GM13976 (cell line): ENCODE measurements around the gene BTBD17.

Experiments used
- DNase-seq: peaks from one replicate; pipeline ENCODE4 v3.0.0; 2012; ENCODE audit warnings: low spot score
- in situ Hi-C: fragments of 300-500 bp; cut with MboI; formaldehyde crosslinking; loops from one replicate; pipeline ENCODE4 v1.12.0; 2022; ENCODE audit warnings: low sequenced_read_pairs, mixed read lengths, inconsistent platforms; ENCODE audit not compliant: unreplicated experiment
- TF ChIP-seq, protein P1 (sequence below): IDR thresholded peaks from 2 replicates; pipeline ENCODE4 v1.5.1; 2012; ENCODE audit warnings: borderline replicate concordance, mild to moderate bottlenecking; ENCODE audit not compliant: insufficient read depth; ENCODE audit errors: extremely low read depth, missing control alignments, control extremely low read depth

The BTBD17 gene

GRCh38 chr17:74325376-74325742 is 36.3 kb downstream of the BTBD17 start:
- TF ChIP-seq, protein P1, sequence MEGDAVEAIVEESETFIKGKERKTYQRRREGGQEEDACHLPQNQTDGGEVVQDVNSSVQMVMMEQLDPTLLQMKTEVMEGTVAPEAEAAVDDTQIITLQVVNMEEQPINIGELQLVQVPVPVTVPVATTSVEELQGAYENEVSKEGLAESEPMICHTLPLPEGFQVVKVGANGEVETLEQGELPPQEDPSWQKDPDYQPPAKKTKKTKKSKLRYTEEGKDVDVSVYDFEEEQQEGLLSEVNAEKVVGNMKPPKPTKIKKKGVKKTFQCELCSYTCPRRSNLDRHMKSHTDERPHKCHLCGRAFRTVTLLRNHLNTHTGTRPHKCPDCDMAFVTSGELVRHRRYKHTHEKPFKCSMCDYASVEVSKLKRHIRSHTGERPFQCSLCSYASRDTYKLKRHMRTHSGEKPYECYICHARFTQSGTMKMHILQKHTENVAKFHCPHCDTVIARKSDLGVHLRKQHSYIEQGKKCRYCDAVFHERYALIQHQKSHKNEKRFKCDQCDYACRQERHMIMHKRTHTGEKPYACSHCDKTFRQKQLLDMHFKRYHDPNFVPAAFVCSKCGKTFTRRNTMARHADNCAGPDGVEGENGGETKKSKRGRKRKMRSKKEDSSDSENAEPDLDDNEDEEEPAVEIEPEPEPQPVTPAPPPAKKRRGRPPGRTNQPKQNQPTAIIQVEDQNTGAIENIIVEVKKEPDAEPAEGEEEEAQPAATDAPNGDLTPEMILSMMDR: no peak
- in situ Hi-C loops: no loop called here
- no peak for DNase-seq

GRCh38 chr17:74324521-74324920 is 37.1 kb downstream of the BTBD17 start:
- in situ Hi-C loops: no loop called here

GRCh38 chr17:74318391-74318790 is 43.3 kb downstream of the BTBD17 start:
- DNase-seq: no peak
- in situ Hi-C loops: no loop called here
- TF ChIP-seq, protein P1: no peak

More at GRCh38 chr17:74324521-74324920, 37.1 kb downstream of the BTBD17 start:
- no peak for DNase-seq
- TF ChIP-seq, protein P1: no peak

DNA sequence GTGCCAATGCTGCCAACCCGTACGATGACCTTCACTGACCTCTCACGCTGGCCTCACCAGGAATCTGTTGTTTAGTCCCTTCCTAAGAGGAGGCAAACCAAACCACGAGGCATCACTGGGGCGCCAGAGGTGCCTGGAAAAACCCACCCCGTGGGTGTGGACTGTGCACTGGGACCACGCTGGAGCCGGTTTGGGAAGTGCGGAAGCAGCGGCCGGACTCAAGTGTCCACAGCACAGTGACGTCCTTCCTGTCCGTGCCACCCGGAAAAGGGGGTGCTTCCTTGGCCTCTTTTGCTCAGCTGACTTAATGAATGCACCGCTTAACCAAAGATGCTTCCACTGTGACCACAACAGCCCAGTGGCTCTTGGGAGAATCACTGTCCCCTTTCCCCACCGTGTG is 44.6 kb downstream of the BTBD17 start:
- TF ChIP-seq, protein P1: no peak
- DNase-seq: no peak
- in situ Hi-C loops: no loop called here

DNA sequence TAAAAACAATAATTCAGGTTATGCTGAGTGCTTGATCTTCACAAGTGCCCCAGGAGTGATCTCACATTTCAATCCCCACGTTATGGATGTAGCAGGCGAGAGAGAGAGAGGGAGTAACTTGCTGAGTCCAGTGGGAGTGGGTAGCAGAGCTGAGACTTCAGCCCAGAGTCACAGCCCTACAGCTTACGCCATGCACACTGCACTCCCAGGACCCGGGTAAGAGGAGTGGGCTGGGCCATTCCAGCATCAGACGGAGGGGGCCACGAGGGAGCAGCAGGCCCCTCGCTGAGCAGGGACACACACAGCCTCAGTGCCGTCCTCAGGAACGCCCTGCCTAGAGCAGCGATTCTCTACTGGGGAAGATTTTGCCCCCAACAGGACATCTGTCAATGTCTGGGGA is 45.4 kb downstream of the BTBD17 start:
- in situ Hi-C loops: no loop called here
- DNase-seq: no peak
- TF ChIP-seq, protein P1: no peak

DNA sequence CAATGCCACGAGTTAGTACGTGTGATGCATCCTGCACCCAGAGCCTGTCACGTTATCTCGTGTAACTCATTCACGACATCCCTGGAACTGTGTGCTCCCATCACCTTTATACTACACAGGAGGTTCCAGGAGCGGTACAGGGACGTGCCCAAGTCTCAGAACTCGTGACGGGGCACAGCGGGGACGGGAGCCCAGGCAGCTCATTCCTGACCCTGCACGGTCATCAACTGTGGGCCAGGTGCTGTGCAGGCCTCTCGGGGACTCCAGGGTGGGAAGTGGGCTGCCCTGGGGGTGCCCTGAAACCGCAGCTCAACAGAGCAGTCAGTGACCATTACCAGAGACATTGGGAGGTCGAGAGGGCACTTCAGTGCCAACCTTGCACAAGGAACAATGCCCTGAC is 46.8 kb downstream of the BTBD17 start:
- no peak for DNase-seq
- in situ Hi-C loops: no loop called here
- TF ChIP-seq, protein P1: no peak

GRCh38 chr17:74309902-74310301 is 51.8 kb downstream of the BTBD17 start:
- no peak for DNase-seq
- in situ Hi-C loops: no loop called here
- TF ChIP-seq, protein P1: no peak
